Parathyroid adenoma (tissue), 2 donors: Measurements from ENCODE around the gene ROBO1.

ENCODE experiments used
- H2AFZ ChIP-seq: fragments of 300-600 bp; sonication (generic); one replicate; pipeline ENCODE4 v1.7.0; 2017; ENCODE audit warnings: antibody characterized with exemption, mild to moderate bottlenecking
- H3K27ac ChIP-seq: fragments of 300-600 bp; sonication (generic); one replicate; pipeline ENCODE4 v1.7.0; 2017
- H3K27me3 ChIP-seq: fragments of 300-600 bp; sonication (generic); one replicate; pipeline ENCODE4 v1.7.0; 2017; ENCODE audit warnings: low read length; ENCODE audit not compliant: control insufficient read depth, insufficient read depth
- H3K36me3 ChIP-seq: fragments of 300-600 bp; sonication (generic); one replicate; pipeline ENCODE4 v1.7.0; 2017; ENCODE audit warnings: low read length; ENCODE audit not compliant: control insufficient read depth, insufficient read depth
- H3K4me1 ChIP-seq: fragments of 300-600 bp; sonication (generic); one replicate; pipeline ENCODE4 v1.7.0; 2017; ENCODE audit warnings: control low read depth
- H3K4me2 ChIP-seq: fragments of 300-600 bp; sonication (generic); one replicate; pipeline ENCODE4 v1.7.0; 2017; ENCODE audit warnings: low read length
- H3K4me3 ChIP-seq: fragments of 300-600 bp; sonication (generic); one replicate; pipeline ENCODE4 v1.7.0; 2017; ENCODE audit warnings: low read depth, low read length
- H3K79me2 ChIP-seq: fragments of 300-600 bp; sonication (generic); one replicate; pipeline ENCODE4 v1.7.0; 2017; ENCODE audit warnings: control low read depth
- H3K9ac ChIP-seq: fragments of 300-600 bp; sonication (generic); one replicate; pipeline ENCODE4 v1.7.0; 2017; ENCODE audit warnings: mild to moderate bottlenecking
- H3K9me3 ChIP-seq: fragments of 300-600 bp; sonication (generic); one replicate; pipeline ENCODE4 v1.7.0; 2017; ENCODE audit warnings: low read length; ENCODE audit not compliant: control insufficient read depth
- CTCF ChIP-seq: fragments of 300-600 bp; sonication (generic); IDR thresholded peaks from one replicate; pipeline ENCODE4 v1.7.0; 2017; ENCODE audit warnings: antibody characterized with exemption, mild to moderate bottlenecking
- donor health status: primary hyperparathyroidism.

The ROBO1 gene

GRCh38 chr3:78698431-78698830 lies 1069.4 kb downstream of the ROBO1 start:
- Histone ChIP-seq H3K27ac (no peak overlapping the region), H2AFZ (no peak overlapping the region)

DNA sequence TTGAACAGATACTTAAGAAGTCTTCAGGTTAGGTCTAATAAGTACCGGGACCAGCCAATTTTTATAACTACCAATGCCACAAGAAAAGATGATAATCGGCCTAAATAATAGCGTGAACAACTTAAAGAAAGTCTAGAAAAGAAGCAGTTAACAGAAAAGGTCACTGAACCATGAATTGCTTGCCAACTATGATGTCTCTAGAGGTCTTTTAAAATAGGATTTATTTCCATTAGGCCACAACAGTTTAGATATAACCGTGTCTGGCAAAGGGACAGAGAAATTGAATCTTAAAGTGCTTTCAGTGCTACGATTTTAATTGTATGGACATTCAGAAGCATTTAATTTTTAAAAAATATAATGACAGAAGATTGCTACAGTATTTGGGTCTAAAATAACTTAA lies 1070.4 kb downstream of the ROBO1 start:
- H3K4me2 ChIP-seq = no peak overlapping the region
- no peak for TF ChIP-seq CTCF
- no peak overlapping the region for H3K27ac ChIP-seq
- no peak overlapping the region for H3K9ac ChIP-seq
- no peaks in the 10 kb centered on the region for H3K9me3 ChIP-seq
- no peaks in the 10 kb centered on the region for H3K79me2 ChIP-seq
- H2AFZ ChIP-seq = no peak overlapping the region
- H3K4me3 ChIP-seq = no peak overlapping the region
- no peaks in the 10 kb centered on the region for H3K36me3 ChIP-seq
- no peaks in the 10 kb centered on the region for H3K27me3 ChIP-seq
- no peaks in the 10 kb centered on the region for H3K4me1 ChIP-seq

More at GRCh38 chr3:78698431-78698830, 1069.4 kb downstream of the ROBO1 start:
- no peaks in the 10 kb centered on the region for H3K36me3 ChIP-seq
- no peak overlapping the region for H3K4me3 ChIP-seq
- H3K4me2 ChIP-seq = no peak overlapping the region
- H3K4me1 ChIP-seq = no peaks in the 10 kb centered on the region
- no peaks in the 10 kb centered on the region for H3K9me3 ChIP-seq
- no peak for TF ChIP-seq CTCF
- no peaks in the 10 kb centered on the region for H3K79me2 ChIP-seq
- no peaks in the 10 kb centered on the region for H3K27me3 ChIP-seq
- no peak overlapping the region for H3K9ac ChIP-seq

DNA sequence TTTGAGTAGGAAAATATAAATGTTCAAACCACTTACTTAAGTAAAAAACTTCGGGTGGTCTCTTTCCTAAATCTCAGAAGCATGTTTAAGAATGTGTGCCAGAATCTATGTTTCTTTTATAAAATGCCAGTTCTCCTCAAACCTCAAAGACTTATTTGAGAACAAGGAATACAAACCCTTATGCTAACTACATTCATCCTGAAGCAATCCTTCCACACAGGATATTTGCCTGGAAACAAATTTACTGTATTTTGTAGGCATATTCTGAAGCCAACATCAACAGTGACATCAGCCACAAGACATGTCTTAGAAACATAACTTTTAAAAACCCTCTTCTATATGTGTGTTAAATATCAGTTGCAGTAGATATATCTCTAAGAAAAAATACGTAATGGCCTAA lies 1077.0 kb downstream of the ROBO1 start:
- no peaks in the 10 kb centered on the region for H3K36me3 ChIP-seq
- no peak for TF ChIP-seq CTCF
- H3K9ac ChIP-seq = no peak overlapping the region
- H3K27ac ChIP-seq = no peak overlapping the region
- no peaks in the 10 kb centered on the region for H3K4me1 ChIP-seq
- H3K27me3 ChIP-seq = no peaks in the 10 kb centered on the region
- H2AFZ ChIP-seq = no peak overlapping the region
- H3K79me2 ChIP-seq = no peaks in the 10 kb centered on the region
- no peak overlapping the region for H3K4me3 ChIP-seq
- H3K4me2 ChIP-seq = no peak overlapping the region
- H3K9me3 ChIP-seq = no peaks in the 10 kb centered on the region

GRCh38 chr3:78689378-78689777 lies 1078.4 kb downstream of the ROBO1 start:
- no peak for TF ChIP-seq CTCF
- Histone ChIP-seq H3K9me3 (no peaks in the 10 kb centered on the region), H3K4me1 (no peaks in the 10 kb centered on the region), H3K27me3 (no peaks in the 10 kb centered on the region), H3K4me2 (no peak overlapping the region), H3K27ac (no peak overlapping the region), H3K36me3 (no peaks in the 10 kb centered on the region), H3K79me2 (no peaks in the 10 kb centered on the region), H3K4me3 (no peak overlapping the region), H3K9ac (no peak overlapping the region), H2AFZ (no peak overlapping the region)

- Histone ChIP-seq H3K79me2 (no peaks in the 10 kb centered on the region), H3K4me2 (no peak overlapping the region), H3K36me3 (no peaks in the 10 kb centered on the region), H3K4me3 (no peak overlapping the region), H2AFZ (no peak overlapping the region), H3K4me1 (no peaks in the 10 kb centered on the region), H3K27ac (no peak overlapping the region), H3K9me3 (no peaks in the 10 kb centered on the region), H3K9ac (no peak overlapping the region), H3K27me3 (no peaks in the 10 kb centered on the region)
- no peak for TF ChIP-seq CTCF
These were observed 1080.3 kb downstream of the ROBO1 start for GRCh38 chr3:78687520-78687919.
